SH-SY5Y (cell line): ENCODE measurements around the gene ATAD3B.

Experiments used
- GATA2 ChIP-seq: IDR thresholded peaks from 2 replicates; pipeline ENCODE4 v1.6.1; 2011; ENCODE audit warnings: mild to moderate bottlenecking, low read depth, low read length
- GATA3 ChIP-seq: IDR thresholded peaks from 2 replicates; pipeline ENCODE4 v1.6.1; 2011; ENCODE audit warnings: low read depth, mild to moderate bottlenecking, low read length, moderate library complexity

DNA sequence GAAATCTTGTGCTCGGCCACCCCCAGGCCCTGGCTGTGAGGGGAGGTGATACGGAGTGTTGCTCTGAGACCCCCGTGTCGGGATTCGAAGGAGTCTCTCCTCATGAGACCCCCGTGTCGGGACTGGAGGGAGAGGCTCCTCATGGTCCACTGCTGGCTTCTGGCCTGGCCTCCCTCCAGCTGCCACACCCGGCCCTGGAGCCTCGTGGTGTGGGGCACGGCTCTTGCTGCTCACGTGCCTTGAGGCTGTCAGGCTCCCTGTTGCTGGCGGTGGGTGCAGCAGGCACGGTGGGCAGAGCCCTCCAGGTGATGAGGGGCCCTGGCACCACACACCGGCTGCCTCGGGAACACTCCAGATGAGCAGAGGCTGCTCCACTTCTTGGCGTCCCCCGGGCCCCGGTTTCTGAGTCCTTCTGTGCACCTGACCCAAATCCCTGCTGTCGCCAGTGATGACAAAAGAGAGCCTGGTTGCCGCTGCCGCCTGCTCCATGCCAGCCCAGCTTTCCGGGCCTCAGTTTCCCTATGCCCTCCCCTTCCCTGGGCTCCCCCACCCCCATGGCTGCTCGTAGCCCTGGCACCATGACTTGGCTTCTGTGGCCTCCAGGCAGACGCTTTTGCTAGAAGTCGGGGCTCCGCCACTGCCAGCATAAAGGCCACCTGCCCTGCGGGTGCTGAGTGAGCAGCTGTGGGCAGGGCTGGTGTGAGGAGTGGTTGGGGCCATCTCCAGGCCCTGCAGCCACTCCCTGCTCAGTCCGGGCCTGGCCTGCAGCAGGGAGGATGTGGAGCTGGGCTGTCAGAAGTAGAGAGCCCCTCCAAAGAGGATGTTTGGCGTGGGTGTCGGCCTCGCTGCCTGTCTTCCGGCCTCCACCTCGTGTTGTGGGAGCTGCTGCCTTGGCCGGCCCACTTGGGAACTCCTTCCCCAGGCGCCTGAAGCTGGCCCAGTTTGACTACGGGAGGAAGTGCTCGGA lies 57.0 kb downstream of the ATAD3B start:
- TF ChIP-seq GATA2 (no peak), GATA3 (no peak)
